NCI-H82 treated with DMSO at 0.1 percent for 48 hours (cell line): ENCODE measurements around the gene CACNA1D.
"Not testable (repeated sequence)": the region's sequence is repeated elsewhere in the genome, so short reads cannot be mapped to it uniquely, and the experiment has no call there.

Source experiments
- DNase-seq: peaks from one replicate; lab custom pipeline; 2025; ENCODE audit not compliant: unreplicated experiment; lab: John Stamatoyannopoulos, UW

CACNA1D gene

GRCh38 chr3:53493963-53494791 lies at the start of gene CACNA1D:
Gene CACNA1D, plus strand, starts transcription at chr3:53494611. Its CDS starts 556 bp downstream, at chr3:53495167.
- no peak for DNase-seq

DNA sequence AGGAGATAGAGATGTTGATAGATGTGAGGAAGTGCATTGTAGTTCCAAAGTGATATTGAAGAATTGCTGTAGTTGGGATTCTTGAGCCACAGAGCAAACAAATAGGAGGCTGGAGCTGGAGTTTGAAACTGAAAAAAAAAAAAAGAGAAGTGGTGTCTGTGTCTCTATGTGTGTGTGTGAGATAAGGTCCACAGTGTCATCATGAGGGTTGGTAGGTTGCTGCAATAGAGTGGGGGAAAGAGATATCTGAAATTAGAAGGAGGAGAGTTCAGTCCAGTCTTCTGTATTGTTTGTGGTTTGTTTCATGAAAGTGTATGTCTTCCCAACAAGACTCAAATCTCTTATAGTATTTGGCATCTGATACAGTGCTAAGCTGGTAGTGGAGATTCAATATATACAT lies 37.3 kb upstream of the CACNA1D start:
- no peak for DNase-seq

- no peak for DNase-seq
Observed at GRCh38 chr3:53460326-53460725, 34.1 kb upstream of the CACNA1D start.

DNA sequence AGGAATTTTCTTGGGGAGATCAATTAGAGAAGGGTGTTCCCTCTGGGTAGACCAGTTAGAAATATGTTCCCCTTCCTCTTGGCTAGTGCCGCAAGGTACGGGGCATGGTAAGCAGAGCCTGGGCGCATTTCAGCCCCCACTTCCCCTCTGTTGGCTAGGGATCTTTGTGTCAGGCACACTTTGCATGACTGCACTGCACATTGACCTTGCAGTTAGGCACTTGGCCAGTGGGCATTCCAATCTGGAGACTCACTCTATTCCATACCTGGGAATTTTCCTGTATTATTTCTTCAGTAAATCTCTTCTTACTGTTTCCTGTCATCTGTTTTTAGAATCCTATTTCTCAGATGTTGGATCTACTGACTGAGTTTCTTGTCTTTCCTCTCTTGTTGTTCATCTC lies 30.0 kb upstream of the CACNA1D start:
- no peak for DNase-seq

DNA sequence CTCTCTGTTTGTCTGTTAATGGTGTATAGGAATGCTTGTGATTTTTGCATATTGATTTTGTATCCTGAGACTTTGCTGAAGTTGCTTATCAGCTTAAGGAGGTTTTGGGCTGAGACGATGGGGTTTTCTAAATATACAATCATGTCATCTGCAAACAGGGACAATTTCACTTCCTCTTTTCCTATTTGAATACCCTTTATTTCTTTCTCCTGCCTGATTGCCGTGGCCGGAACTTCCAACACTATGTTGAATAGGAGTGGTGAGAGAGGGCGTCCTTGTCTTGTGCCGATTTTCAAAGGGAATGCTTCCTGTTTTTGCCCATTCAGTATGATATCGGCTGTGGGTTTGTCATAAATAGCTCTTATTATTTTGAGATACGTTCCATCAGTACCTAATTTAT lies 24.7 kb upstream of the CACNA1D start:
- DNase-seq = not testable (repeated sequence)

GRCh38 chr3:53473422-53473821 lies 21.0 kb upstream of the CACNA1D start:
- DNase-seq = no peak

DNA sequence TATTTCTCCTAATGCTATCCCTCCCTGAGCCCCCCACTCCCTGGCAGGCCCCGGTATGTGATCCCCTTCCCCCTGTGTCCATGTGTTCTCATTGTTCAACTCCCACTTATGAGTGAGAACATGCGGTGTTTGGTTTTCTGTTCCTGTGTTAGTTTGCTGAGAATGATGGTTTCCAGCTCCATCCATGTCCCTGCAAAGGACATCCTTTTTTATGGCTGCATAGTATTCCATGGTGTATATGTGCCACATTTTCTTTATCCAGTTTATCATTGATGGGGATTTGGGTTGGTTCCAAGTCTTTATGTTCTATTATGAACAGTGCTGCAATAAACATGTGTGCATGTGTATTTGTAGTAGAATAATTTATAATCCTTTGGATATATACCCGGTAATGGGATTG lies 18.0 kb upstream of the CACNA1D start:
- not testable (repeated sequence) for DNase-seq

DNA sequence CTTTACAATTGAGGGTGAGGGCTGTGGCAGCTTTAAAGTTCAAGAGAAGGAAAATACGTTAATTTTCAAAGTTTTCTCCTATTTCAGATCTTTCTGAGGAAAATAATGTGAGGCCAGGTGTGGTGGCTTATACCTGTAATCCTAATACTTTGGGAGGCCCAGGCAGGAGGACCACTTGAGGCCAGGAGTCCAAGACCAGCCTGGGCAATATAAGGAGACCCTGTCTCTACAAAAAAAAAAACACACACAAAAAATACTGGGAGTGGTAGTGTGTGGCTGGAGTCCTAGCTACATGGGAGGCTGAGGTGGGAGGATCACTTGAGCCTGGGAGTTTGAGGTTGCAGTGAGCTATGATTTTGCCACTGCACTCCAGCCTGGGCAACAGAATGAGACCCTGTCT lies 16.7 kb upstream of the CACNA1D start:
- DNase-seq = not testable (repeated sequence)

DNA sequence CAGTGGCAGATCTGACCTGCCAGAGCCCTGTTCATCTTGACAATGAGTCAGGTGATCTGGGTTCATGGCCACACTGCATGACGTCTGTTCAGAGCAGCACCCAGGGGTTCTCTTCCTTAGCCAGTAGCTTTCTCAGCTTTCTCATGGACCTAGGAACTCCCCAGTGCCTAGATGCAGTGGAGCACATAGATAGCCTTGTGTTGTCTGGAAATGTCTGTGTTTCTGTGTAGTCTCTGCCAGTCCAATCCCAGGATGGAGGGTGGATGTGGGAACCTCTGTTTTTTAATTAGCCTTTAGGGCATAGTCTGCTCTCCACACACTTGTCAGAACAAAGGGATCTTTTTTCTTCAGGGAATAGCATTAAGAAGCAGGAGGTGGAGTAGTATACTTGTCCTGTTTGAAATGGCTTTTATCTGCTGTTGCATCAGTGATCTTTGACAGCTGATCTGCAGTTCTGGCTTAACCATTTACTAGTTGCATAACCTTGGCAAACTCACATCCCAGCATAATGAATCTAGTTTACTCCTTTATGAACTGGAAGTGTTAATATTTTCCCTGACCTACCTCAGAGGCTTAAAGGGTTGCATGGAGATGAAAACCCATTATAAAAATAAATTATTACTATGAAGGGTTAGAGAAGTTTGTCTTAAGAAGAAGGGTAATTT lies 16.1 kb upstream of the CACNA1D start:
- no peak for DNase-seq

DNA sequence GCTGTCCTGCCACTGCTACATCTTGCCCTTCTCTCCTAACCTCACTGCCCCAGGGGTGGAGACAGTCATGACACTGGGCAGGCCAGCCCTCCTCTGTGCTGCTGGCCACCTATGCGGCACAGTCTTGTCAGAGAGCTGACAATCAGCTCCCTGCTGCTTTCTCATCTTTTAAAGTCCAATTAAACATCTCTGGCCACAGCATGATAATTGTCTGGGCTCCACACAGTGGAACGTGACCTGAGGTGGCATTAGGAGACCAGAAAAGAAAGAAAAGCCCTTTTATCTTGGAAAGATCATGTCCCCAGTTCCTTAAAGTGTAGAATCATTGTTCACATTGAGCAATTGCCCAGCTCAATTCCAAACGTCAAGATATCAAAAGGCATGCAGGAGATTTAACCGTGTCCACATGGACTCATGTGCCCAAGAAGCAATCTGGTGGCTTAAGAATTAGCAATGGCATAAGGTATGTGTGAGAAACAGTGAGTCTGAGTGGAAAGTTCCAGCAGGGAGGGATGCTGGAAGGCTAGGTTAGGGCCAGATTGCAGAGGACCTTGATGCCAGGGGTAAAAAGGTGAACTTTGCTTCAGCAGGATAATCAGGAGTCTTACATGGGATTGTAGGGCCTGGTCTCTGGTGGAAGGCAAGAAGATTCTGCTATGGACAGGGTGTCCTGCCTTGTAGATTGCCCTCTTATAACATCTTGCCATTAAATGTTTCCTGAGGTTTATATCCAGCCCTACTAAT lies 15.3 kb upstream of the CACNA1D start:
- DNase-seq = no peak

DNA sequence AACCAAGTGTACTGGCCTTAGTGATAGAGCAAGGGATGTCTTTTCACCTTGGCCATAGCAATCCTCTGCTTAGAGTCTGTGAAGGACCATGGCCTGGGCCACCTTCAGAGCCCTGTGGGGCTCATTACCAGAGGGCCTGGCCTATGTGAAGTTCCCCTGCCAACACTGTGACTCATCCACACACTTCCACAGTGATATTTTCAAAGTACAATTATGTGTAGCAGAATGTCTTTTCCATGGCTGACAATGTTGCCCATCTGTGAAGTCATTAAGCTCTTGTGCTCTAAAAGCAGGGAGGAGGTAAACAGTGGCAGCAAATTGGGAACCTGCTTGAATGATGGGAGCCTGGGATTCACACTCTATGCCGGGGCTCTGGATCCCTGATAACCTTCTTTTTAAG lies 12.2 kb upstream of the CACNA1D start:
- DNase-seq = no peak

DNA sequence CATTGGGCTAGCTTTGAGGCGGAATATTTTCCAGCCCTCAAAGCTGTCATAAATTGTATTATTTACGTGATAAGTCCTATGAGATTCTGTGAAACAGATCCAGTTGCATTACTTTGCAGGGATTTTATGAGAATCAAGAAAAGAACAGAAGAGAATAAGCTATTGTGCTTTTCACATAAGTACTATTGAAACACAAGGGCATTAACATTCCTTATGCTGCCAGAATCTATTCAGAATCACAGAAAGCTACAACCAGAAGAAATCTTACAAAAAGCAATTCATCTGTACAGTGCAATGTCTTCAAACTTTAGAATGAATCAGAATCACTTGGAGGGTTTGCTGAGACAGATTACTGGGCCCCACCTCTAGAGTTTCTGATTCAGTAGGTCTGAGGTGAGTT lies 10.6 kb upstream of the CACNA1D start:
- DNase-seq = no peak

- no peak for DNase-seq
Observed at GRCh38 chr3:53484984-53485383, 9.4 kb upstream of the CACNA1D start.

DNA sequence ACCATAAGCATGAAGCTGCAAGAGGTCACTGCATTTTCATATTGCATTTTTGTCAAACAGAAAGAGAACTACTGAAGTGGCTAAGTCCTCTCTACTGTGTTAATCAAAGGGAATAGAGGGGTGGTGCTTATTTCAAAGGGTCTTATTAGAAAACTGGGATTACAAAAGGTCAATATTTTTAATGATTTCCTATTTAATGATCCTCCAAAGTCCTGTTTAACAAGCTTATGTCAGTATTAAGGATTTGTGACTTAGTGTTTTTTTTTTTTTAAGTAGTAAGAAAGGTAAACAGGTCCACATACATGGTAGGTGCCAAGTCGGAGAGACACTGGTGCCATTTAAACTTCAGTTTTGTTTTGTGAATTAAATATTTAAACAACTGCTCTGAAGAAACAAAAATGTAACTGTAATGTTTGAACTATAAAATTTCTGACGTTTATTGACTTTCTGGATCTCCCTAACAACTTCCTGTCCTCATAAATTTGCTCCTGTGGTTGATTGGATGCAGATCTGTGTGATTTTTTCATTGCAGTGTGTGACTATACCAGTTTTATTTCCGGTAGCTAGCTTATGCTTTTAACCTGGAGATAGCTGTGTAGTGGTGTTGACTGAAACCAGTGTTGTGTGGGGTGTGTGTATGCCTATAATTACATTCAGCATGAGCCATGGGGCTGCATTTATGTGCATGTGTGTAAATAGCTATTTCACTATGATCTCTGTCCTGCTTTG lies 8.6 kb upstream of the CACNA1D start:
- no peak for DNase-seq

DNA sequence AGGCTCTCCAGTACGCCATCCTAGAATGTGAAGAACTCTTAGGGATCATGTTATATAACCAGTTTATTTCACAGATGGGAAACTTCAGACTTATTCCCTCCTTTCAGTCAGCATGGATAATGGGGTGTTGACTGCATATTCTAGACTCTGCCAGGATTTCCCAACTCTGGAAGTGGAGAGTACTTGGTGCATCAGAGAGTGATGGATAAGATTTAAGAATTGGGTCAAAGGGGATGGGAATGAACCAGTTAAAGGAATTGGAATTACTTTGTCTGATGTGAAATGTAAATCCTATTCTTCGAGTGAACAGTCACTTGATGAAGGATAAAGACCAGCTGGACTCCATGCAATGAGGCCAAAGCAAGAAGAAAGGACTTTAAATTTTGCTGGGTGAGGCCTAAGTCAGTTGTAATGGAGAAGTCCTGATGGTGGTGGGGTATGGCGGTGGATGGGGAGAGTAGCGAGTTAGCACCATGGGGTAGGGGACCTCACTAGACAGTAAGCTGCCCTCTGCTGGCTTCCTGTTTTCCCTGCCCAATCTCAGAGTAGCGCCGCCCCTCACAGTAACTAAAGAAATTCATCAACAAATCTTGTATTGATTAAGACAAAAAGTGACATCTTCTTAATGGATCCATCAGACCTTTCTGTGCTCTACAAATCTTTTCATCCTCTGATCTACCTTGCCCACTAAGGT lies 7.3 kb upstream of the CACNA1D start:
- DNase-seq = no peak

GRCh38 chr3:53489386-53489785 lies 5.0 kb upstream of the CACNA1D start:
- no peak for DNase-seq

DNA sequence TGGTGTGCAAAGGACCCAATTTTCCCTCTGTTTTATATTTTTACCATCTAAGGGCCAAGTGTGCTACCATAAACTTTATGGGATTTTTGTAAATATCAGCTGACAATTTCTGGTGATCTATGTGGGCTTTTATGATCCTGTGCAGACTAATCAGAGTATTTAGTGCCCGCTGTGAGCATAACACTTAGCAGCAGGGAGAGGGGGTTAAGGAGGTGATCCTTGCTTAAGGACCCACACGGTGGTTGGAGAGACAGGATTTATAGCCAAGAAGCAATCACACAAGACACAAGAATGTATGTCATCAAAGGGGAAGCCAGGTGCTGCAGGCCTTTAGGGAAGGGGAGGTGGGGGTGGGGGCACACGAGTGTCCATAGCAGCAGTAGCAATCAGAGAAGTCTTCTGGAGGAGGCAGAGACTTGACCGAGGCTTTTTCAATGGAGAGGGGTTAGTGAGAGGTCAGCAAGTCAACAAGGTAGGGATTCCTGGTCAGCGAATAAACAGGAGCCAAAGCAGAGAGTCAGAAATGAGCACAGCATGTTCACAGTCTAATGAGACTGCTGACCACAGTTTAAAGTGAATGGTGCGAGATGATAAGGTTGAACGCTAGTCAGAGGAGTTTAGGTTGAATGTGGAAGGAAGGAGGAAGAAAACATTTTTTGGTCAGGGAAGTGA lies 4.5 kb upstream of the CACNA1D start:
- DNase-seq = no peak

GRCh38 chr3:53490459-53490968 lies 3.9 kb upstream of the CACNA1D start:
- DNase-seq = no peak

GRCh38 chr3:53491276-53491675 lies 3.1 kb upstream of the CACNA1D start:
- DNase-seq = no peak

- DNase-seq = no peak
Observed at GRCh38 chr3:53493595-53493962, 832 bp upstream of the CACNA1D start.
